ENCODE measurements around the gene EMD.
A peak's percentile ranks its signal among the peaks of the same experiment; 100 is the strongest.
"Not testable (repeated sequence)": the region's sequence is repeated elsewhere in the genome, so short reads cannot be mapped to it uniquely, and the experiment has no call there.

The EMD gene

DNA sequence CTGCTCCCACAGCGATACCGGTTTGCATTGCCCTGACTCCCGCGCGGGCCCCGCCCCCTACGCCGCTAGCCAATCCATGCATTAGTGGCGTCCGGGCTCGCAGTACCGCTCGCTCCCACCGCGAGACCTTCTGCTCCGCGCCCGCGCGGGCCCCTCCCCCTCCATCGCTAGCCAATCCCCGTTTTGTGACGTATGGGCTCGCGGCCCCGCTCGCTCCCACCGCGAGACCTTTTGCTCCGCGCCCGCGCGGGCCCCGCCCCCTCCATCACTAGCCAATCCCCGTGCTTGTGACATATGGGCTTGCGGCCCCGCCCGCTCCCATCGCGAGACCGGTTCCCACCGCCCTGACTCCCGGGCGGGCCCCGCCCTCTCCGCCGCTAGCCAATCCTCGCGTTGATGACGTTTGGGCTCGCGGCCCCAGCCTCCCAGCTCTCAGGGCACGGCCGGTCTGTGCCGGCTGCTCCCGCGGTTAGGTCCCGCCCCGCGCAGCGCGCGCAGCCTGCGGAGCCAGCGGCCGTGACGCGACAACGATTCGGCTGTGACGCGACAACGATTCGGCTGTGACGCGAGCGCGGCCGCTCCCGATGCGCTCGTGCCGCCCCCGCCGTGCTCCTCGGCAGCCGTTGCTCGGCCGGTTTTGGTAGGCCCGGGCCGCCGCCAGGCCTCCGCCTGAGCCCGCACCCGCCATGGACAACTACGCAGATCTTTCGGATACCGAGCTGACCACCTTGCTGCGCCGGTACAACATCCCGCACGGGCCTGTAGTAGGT lies at the start of gene EMD:
TSS of gene EMD (plus strand) at position 497 of the 770 bp plus-strand sequence. CDS start at position 687, 190 bp downstream.
- DNase-seq: peak; percentile 96

DNA sequence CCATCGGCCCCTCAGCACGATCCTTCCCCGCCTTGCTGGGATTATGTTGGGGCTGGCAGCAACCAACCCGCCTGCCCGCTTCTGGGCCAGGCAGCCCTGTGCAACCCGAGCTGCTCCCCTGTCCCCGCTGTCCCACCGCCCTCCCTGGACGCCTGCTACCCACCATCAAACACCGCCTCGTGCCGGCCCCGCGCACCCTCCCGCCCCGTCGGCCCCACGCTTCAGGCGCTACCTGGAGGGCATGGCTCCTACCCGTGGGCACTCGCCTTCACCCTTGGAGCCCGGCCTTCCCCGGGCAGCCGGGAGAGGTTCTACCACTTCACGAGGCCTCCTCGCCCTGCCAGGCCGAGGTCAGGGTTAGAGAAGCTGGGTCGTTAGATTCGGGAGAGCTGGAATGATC lies 46.5 kb upstream of the EMD start:
- DNase-seq: no peak

DNA sequence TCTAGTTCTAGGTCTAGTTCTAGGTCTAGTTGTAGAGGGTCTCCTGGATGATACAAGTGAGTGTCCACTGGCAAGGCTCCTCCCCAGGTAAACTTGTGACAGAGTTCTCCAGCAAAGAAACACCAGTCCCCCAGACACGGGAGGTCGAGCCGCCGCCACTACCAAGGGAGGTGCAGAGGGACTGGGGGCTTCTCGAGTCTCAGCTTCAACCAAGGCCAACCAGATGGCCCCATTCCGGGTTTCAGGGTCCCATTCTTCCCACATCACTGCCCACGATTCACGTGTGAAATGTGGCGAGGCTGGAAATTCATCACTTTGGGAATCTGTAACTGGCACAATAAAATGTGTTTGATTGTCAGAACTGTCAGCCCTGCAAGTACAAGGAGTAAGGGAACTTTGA lies 46.0 kb upstream of the EMD start:
- no peak for DNase-seq

DNA sequence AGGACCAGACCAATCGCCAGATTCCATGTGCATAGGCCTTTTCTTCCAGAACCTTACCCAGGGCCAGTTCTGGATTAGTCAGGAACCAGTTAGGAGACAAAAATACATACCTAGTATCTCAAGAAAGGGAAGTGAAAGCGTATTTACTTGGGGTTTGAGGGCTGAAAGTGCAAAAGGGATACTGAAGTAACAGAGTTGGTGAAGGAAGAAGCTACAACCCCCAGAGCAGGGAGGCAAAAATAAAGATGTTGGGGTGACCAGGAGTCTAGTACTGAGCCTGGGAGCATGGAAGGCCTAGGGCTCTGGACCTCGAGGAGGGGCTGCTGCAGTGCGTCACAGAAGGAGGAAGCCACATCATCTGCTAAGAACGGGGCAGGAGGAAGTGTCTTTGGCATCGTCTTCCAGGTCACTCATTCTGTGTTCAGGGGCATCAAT lies 45.2 kb upstream of the EMD start:
- peak; percentile 47 for DNase-seq

DNA sequence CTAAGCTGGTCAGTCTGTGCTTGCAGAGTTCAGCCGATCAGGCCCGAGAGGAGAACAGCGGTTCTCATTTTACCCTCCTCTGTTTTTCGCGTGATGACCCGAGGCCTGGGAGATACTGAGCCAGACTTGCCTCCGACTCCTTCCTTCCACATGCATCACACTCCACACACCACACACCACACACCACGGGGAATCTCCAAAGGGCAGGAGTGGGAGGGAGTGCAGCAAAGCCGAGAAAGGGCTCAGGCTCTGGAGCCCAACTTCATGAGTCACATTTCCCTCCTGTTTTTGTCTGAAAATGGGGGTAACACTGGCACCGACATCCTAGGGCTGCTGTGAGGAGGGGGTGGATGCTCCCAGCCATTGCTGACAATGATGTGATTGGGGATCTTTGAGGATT lies 44.6 kb upstream of the EMD start:
- peak; percentile 52 for DNase-seq

DNA sequence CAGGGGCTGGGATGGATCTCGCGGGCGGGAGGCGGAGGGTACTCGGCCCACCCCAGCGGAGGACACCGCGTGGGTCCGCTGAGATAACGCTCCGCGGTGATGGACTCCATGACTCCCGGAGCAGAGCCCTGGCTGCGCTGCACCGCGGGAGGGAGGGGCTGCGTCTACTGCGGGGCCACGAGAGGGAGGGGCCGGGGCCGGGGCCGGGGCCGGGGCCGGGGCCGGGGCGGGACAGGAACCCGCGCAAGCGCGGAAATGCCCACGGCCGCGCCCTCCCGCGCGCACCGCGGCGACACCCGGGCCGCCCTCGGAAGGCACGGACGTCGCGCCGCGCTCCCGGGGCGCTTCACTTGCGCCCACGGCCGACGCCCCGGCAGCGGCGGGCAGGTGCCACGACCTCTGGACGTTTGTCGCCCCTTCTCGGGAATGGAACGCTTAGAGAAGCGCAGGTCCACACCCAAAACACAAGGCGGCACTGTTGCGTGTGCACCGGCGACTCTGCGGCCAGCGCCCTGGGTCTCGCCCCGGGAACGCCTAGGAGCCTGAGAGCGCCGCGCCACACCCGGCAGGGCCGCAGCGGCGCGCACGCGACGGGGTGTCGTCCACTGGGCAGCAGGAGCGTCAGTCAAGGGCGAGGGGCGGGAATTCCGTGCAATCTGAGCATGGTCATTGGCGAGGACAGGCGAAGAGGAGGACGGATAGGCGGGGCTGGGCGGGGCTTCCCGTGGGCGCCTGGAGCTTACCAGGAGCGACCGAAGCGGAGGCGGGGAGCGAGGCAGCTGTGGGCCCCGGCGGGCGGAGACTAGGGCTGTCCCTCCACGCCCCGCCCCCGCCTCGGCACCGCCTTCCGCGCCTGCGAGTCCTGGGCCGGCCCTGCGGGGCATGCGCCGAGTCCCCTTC lies 37.4 kb upstream of the EMD start:
- DNase-seq: not testable (repeated sequence)

DNA sequence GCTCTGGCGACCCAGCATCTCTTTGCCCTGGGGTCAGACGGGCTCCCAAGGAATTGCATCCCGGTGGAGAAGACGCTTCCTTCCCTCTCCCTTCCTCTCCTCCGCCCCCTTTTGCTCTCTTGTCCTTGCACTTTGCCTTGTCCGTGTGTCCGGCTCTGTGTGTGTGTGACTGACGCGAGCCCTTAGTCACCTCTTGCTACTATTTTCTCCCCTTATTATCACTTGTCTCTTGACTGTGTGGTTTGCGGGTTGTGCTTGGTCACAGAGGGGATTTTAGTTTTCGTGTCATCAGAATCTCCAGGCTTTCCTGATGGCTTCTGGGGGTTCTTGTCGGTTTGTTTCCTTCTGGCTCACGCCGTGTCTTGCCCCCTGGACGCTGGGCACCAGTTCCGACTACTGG lies 36.0 kb upstream of the EMD start:
- DNase-seq: not testable (repeated sequence)

DNA sequence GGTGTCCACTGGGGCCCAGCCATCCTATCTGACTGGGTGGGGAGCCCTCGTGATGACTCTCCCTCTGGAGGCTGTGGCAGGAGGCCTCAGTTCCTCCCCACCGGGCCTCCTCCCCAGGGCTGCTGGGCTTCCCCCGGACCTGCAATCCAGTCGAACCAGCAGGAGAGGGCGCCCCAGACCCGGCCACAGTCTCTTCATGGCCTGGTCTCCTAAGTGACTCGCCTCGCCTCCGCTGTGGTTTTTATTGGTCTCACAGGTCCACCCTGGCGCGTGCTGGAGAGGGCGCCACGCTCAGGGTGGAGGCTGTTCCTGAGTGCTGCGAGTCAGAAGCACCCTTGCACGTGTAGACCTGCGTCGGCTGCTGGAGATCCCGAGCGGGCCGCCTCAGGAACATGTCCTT lies 35.5 kb upstream of the EMD start:
- not testable (repeated sequence) for DNase-seq

DNA sequence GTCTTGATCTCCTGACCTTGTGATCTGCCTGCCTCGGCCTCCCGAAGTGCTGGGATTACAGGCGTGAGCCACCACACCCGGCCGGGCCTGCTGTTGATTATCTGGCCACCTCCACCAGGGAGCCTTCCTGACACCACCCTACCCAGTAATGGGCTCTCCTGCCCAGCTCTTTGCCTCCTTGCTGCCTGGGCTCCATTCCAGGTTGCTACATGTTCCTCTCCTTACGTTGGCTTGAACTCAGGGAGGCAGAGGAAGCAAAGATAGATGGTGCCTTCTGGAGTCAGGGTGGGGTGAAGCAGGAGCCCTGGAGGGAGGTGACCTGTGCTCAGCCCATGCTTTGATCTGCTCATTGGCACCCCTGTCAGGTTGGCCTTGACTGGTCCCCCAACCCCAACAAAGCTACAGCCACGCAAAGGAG lies 31.0 kb upstream of the EMD start:
- no peak for DNase-seq

DNA sequence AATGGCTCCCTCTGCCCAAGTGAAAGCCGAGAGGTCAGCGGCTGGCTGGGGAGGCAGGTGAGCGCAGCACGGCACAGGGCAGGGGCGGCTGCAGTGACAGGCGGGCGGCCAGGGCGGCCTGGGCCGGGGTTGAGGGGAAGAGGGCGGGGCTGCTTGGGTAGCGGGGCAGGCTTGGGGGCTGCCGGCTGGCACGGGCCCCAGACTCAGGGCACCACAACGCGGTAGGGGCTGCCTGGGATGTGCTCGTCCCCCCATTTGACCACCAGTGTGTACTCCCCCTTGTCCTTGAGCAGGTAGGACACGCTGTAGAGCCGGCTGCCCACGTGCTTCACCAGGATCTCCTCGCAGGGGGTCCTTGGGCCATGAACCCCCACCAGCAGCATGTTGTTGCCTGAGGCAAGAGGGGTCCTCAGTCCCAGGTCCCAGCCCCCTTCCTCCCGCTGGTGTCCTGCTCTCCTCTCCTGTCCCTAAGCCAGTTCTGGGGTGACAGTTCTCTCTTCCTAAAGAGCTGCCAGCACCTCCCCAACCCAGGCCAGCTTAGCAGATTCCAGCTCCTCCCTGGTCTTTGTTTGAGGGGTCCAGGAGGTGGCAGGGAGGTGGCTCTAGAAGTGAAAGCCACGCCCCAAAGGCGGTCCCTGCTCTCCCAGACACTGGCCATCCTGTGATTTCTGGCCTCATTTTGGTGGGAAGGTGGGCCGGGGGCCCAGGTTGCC lies 30.3 kb upstream of the EMD start:
- no peak for DNase-seq

DNA sequence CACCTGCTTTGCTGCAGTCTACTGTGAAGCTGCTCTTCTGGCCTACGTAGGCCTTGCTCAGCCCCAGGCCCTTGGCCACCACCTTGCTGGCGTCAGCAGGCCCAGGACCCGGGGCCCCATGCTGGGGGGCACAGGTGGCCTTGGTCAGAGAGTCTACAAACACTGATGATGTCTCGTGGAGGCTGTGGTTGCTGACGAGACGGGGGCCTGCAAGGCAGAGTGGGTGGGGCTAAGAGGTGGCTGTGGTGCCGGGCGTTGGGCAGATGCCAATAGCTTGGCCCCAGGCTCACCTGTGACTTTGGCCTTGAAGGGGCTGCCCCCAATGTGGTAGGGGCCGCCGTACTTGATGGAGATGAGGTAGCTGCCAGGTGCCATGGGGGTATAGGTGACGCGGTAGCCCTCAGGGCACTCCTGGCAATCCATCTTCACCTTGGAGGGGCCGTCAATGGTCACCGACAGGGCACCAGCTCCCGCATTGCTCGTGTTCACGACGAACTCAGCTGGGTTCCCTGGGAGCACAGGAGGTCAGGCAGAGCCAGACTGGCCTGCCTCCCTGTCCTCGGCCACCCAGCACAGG lies 29.6 kb upstream of the EMD start:
- no peak for DNase-seq

DNA sequence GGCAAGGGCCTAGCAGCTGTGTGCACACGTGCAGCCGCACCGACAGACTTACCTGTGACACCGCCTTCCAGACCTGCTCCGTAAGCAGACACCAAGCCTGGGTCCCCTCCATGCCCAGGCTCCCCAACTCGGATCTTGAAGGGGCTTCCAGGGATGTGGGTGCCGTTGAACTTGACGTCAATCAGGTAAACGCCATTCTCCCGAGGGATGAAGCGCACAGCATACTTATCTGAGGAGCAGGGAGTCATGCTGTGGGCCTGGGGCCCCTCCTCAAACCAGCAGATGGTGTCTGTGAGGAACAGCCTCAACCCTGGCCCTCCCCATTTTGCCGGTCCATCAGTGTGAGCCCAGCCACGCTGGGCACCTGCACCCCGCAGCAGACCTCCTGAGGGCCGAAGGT lies 29.1 kb upstream of the EMD start:
- DNase-seq: no peak

DNA sequence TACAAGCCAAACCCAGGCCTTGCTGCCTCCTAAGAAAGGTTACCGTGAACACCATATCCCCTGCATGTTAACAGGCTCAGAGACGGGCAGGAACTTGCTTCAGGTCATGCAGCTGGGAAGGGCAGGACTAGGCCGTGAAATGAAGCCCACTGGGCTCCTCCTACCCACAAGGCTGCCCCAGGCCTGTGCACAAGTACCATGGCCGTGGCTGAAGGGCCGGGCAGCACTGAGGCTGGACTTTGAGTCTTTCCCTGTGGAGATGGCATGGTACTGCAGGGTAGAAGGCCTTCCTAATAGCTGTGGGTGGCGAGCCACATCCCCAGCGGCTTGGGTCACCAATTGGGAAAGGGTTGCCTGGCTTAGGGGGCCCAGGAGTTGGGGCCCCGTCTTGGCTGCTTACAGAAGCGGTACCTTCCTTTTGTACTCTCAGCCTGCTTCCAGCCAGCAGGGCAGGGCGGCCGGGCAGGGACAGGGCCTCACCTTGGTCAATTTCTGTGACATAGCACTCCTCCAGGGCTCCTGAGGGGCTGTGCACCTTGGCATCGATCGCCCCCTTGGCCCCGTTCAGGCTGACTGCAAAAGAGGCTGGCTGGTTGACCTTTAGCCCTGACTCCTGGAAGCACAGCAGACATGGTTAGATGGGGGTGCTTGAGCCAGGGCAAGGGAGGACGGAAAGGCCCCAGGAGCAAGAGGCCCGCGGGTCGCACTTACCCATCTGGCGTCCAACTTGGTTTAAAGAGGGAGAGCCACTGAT lies 28.5 kb upstream of the EMD start:
- DNase-seq: no peak

DNA sequence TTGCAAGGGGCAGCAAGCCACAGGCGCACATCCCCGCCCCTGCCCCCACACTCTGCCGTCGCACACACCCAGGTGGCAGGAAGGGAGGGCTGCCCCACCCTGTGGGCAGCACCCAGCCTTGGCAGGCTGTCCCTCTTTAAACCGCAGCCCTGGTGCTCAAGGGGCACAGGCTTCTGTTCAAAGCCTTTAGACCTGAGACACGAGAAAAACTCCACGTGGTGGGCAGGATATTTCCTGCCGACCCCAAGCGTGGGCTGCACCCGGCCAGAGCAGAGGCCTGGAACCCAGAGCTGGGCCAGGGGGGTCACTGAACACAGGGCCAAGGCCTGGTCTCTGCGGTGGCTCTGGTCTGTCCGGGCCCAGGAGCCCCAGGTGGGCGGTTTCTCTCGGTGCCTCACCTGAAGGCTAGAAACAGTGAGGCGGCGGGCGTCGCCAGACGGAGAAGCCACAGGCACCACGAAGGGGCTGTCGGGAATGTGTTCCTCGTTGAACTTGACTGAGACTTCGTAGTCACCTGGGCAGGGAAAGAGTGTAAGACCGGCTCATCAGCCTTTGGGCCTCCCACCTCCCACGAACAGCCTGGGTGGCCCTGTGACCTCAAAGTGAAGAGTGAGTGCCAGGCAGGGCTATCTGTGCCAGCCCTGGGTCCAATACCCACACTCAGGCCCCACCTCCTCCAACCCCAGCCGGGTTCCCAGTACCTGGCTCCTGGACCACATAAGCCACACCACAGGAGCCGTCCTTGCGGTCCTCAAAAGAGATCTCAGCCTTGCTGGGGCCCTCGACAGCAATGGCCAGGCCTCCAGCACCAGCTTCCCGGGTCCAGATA lies 27.7 kb upstream of the EMD start:
- no peak for DNase-seq

DNA sequence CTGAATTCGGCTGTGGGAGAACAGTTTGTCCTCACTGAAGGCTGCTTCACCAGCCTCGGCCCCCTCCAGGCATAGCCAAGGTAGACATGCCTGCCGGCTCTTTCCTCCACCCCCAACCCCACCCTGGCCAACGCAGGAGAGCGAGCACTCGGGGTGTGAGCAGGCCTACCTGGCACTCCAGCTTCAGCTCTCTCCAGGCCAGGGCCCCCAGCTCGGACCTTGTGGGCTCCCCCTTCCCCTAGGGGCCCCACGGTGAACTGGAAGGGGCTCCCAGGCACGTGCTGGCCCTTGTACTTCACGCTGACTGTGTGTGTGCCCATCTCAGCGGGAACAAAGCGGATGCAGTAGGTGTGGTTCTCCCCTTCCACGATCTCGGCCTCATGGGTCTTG lies 27.1 kb upstream of the EMD start:
- DNase-seq: no peak

DNA sequence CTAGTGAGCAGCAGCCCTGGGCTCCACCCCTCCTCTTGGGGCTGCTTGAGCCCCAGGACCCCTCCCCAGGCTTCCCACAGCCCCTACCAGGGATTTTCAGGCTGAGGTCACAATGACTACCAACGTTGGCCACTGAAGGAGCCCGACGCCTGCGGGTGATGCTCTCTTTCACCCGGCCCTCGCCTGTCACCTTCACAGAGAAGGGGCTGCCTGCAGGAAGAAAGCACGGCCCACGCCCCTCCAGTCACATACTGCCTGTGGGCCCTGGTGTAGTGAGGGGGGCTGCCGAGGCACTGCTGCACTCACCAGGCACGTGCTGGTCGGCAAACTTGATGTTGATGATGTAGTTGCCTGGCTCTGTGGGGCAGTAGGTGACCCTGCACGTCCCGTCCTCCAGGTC lies 26.6 kb upstream of the EMD start:
- DNase-seq: no peak

DNA sequence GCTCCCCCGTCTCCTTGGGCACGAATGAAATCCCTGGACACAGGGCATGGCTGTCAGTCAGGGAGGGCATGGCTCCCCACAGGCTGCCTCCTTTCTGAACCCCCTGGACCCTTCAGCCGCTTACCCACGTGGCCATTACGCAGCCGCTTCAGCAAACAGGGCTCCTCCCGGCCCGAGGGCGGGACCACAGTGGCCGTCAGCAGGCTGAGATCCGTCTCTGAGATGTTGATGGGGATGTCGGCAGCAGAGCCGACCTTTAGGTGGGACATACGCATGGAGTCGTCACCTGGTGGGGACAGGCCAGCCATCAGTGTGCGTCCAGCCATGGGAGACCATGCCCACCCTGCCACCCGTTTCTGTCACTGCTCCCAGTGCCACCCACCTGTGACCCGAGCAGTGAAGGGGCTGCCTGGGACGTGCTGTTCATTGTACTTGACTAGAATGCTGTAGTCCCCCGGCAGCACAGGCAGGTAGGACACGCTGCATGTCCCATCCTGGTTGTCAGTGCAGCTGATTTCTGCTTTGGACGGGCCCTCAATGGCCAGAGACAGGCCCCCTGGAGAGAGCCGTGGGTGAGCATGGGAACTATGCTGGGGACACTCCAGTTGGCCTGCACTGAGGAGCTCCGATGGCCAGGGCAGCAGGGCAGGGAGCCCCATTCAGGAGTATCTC lies 25.8 kb upstream of the EMD start:
- DNase-seq: no peak

DNA sequence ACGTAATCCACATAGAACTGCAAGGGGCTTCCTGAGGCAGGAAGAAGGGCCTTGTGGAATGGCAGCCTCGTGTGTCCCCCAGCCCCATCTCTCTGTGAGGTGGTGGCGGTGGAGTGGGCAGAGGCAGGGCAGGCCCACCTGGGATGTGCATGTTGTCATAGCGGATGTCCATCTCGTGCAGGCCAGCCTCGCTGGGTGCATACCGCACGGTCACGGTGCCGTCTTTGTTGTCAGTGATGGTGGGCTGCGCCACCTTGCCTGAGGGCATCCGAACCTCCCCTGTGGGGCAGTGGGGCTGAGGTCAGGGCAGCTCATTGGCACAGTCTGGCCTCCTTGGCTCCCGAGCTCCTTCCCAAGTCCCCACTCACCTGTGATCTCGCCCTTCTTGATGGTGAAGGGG lies 25.1 kb upstream of the EMD start:
- DNase-seq: no peak

DNA sequence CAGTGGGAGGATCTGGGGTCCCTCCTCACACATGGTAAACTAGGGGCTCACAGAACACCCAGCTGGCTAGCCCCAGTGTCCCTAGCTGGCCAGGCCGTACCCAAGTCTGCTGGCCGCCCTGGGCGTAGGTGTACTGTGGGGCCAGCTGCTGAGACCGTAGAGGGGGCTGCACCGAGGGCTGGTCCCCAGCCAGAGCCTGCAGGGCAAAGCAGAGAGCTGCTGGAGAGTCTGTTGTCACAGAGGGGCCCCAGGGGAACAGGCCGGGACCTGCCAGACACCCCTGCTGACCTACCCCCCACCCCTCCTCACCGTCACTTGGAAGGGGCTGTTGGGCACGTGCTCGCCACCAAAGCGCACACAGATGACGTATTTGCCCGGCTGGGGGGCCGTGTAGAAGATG lies 24.6 kb upstream of the EMD start:
- no peak for DNase-seq

DNA sequence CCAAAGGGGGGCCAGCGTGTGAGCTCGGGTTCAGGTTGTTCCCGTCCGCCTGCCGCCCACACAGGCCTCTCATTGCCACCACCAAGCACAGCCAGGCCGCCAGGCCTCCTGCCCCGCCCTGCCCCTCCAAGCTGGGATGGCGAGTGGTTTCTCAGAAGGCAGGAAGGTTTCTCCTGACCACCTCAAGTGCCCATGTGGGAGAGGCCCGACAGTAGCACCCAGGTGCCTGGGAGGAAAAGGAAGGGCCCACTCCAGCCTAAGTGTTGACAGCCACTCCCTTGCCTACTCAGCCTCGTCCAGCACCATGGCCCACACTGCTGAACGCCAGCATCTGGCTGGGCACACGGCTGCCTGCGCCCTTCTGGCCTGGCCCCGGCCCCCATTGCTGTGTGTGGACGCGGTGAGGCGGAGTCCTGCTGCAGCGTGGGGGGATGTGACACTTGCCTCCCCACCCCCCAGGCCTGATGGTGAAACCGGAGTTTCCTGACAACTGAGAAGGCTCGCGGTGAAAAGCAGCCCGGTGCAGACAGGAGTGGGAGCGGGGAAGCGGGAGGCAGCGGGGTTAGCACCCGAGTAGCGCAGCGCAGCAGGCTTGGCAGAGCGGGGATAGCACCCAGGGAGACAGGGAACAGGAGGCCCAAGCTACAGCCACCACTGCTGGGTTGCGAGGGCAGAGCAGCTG lies 23.9 kb upstream of the EMD start:
- no peak for DNase-seq

All from inflammatory macrophage treated with lipopolysaccharide for 4 hours (primary cell).